OCI-LY3 (cell line): ENCODE results near the gene NHS.

Experiments
- H2AFZ ChIP-seq: fragments of 200-600, 300-600 bp; shearing (Covaris generic); 2 replicates; pipeline ENCODE4 v1.6.0; 2014; ENCODE audit warnings: antibody characterized with exemption, low read depth, low read length
- H3K27ac ChIP-seq: fragments of 200-600, 300-600 bp; sonication (generic); 2 replicates; pipeline ENCODE4 v1.5.1; 2014; ENCODE audit warnings: mild to moderate bottlenecking, low read length, moderate library complexity, mixed read lengths
- H3K27me3 ChIP-seq: fragments of 200-600, 300-600 bp; sonication (generic); 2 replicates; pipeline ENCODE4 v1.6.1; 2014; ENCODE audit warnings: low read depth, low read length, mixed read lengths
- H3K36me3 ChIP-seq: fragments of 200-600, 300-600 bp; sonication (generic); replicated peaks from 2 replicates; pipeline ENCODE3; 2014; ENCODE audit warnings: low read depth, low read length, mixed read lengths
- H3K4me1 ChIP-seq: fragments of 300-600, 200-600 bp; sonication (generic); 2 replicates; pipeline ENCODE4 v1.6.1; 2014; ENCODE audit warnings: low read length, mixed read lengths
- H3K4me2 ChIP-seq: fragments of 200-600, 300-600 bp; sonication (generic); 2 replicates; pipeline ENCODE4 v1.6.1; 2014; ENCODE audit warnings: low read length, mixed read lengths
- H3K4me3 ChIP-seq: fragments of 300-600, 200-600 bp; sonication (generic); 2 replicates; pipeline ENCODE4 v1.5.1; 2014; ENCODE audit warnings: antibody characterized with exemption, mild to moderate bottlenecking, low read length, moderate library complexity
- H3K79me2 ChIP-seq: fragments of 300-600, 200-600 bp; shearing (Covaris generic); 2 replicates; pipeline ENCODE4 v1.6.1; 2014; ENCODE audit warnings: mild to moderate bottlenecking, low read length, mixed read lengths
- H3K9ac ChIP-seq: fragments of 300-600, 200-600 bp; shearing (Covaris generic); 2 replicates; pipeline ENCODE4 v1.6.0; 2014; ENCODE audit warnings: mild to moderate bottlenecking, low read length, moderate library complexity
- H3K9me3 ChIP-seq: fragments of 200-600, 300-600 bp; shearing (Covaris generic); 2 replicates; pipeline ENCODE4 v1.6.1; 2014; ENCODE audit warnings: low read length, mixed read lengths; ENCODE audit not compliant: insufficient read depth
- H4K20me1 ChIP-seq: fragments of 200-600, 300-600 bp; sonication (generic); 2 replicates; pipeline ENCODE4 v1.6.1; 2016; ENCODE audit warnings: low read length, mixed read lengths; ENCODE audit not compliant: insufficient read depth
- CTCF ChIP-seq: fragments of 200-600, 300-600 bp; sonication (generic); IDR thresholded peaks from 2 replicates; pipeline ENCODE4 v1.5.1; 2014; ENCODE audit warnings: antibody characterized with exemption, low read length, low read depth
- EZH2phosphoT487 ChIP-seq: fragments of 200-600 bp; shearing (Covaris generic); IDR thresholded peaks from 2 replicates; pipeline ENCODE4 v1.6.1; 2018; ENCODE audit warnings: antibody characterized with exemption, mixed run types, low read depth

Gene NHS

GRCh38 chrX:17644001-17644400 lies 269.0 kb downstream of the NHS start:
- Histone ChIP-seq H3K27me3 (no peaks in the 10 kb centered on the region), H4K20me1 (no peaks in the 10 kb centered on the region), H3K27ac (no peak overlapping the region), H3K4me1 (no peaks in the 10 kb centered on the region), H3K9me3 (no peaks in the 10 kb centered on the region), H2AFZ (no peak overlapping the region), H3K4me2 (no peak overlapping the region), H3K79me2 (no peaks in the 10 kb centered on the region), H3K9ac (no peak overlapping the region), H3K36me3 (no peaks in the 10 kb centered on the region), H3K4me3 (no peak overlapping the region)
- TF ChIP-seq CTCF: no peak
- no peak for TF ChIP-seq EZH2phosphoT487

GRCh38 chrX:17654116-17654515 lies 279.1 kb downstream of the NHS start:
- no peaks in the 10 kb centered on the region for H3K9me3 ChIP-seq
- H3K4me3 ChIP-seq: no peak overlapping the region
- H4K20me1 ChIP-seq: no peaks in the 10 kb centered on the region
- no peaks in the 10 kb centered on the region for H3K4me1 ChIP-seq
- H3K9ac ChIP-seq: no peak overlapping the region
- H3K27me3 ChIP-seq: no peaks in the 10 kb centered on the region
- no peak overlapping the region for H3K27ac ChIP-seq
- no peak overlapping the region for H3K4me2 ChIP-seq
- no peaks in the 10 kb centered on the region for H3K36me3 ChIP-seq
- no peaks in the 10 kb centered on the region for H3K79me2 ChIP-seq
- no peak overlapping the region for H2AFZ ChIP-seq
- TF ChIP-seq EZH2phosphoT487 (no peak), CTCF (no peak)

GRCh38 chrX:17655211-17656034 lies 280.4 kb downstream of the NHS start:
- H3K4me2 ChIP-seq: no peak overlapping the region
- H4K20me1 ChIP-seq: no peaks in the 10 kb centered on the region
- TF ChIP-seq CTCF (no peak), EZH2phosphoT487 (no peak)
- H3K9ac ChIP-seq: no peak overlapping the region
- no peaks in the 10 kb centered on the region for H3K4me1 ChIP-seq
- H3K27me3 ChIP-seq: no peaks in the 10 kb centered on the region
- H3K27ac ChIP-seq: no peak overlapping the region
- H3K79me2 ChIP-seq: no peaks in the 10 kb centered on the region
- no peaks in the 10 kb centered on the region for H3K9me3 ChIP-seq
- H2AFZ ChIP-seq: no peak overlapping the region
- no peak overlapping the region for H3K4me3 ChIP-seq
- no peaks in the 10 kb centered on the region for H3K36me3 ChIP-seq

- no peaks in the 10 kb centered on the region for H3K27me3 ChIP-seq
- no peak overlapping the region for H2AFZ ChIP-seq
- H3K9me3 ChIP-seq: no peaks in the 10 kb centered on the region
- no peaks in the 10 kb centered on the region for H3K79me2 ChIP-seq
- TF ChIP-seq CTCF (no peak), EZH2phosphoT487 (no peak)
- H3K4me2 ChIP-seq: no peak overlapping the region
- no peaks in the 10 kb centered on the region for H3K4me1 ChIP-seq
- no peak overlapping the region for H3K9ac ChIP-seq
- no peak overlapping the region for H3K27ac ChIP-seq
- no peak overlapping the region for H3K4me3 ChIP-seq
- H3K36me3 ChIP-seq: no peaks in the 10 kb centered on the region
- H4K20me1 ChIP-seq: no peaks in the 10 kb centered on the region
Observed at GRCh38 chrX:17656035-17656418, 281.0 kb downstream of the NHS start.
